H1 (cell line): Measurements from ENCODE around the gene CFAP157. TPM values are rescaled to one million over a fixed set of nuclear protein-coding genes. Genes with fewer than 3 reads are reported as not detected.

ENCODE experiments used
- ATF2 ChIP-seq: IDR thresholded peaks from 2 replicates; pipeline ENCODE4 v1.6.1; 2012; ENCODE audit warnings: low read length, inconsistent platforms
- GABPA ChIP-seq: IDR thresholded peaks from 2 replicates; pipeline ENCODE4 v1.6.1; 2011; ENCODE audit warnings: mild to moderate bottlenecking, low read length, moderate library complexity, borderline replicate concordance; ENCODE audit not compliant: insufficient read depth
- GTF2F1 ChIP-seq: IDR thresholded peaks from 2 replicates; pipeline ENCODE4 v1.6.1; 2012; ENCODE audit warnings: low read depth, low read length, improper control_type of control experiment, borderline replicate concordance
- HDAC6 ChIP-seq: IDR thresholded peaks from one replicate; pipeline ENCODE4 v1.7.1; 2012; ENCODE audit warnings: low read depth, mild to moderate bottlenecking, inconsistent platforms, low read length, moderate library complexity
- JUN ChIP-seq: IDR thresholded peaks from 2 replicates; pipeline ENCODE4 v1.6.1; 2011; ENCODE audit warnings: low read depth, mild to moderate bottlenecking, improper control_type of control experiment, low read length
- JUND ChIP-seq: IDR thresholded peaks from 2 replicates; pipeline ENCODE4 v1.6.1; 2011; ENCODE audit warnings: mild to moderate bottlenecking, improper control_type of control experiment, low read length
- KDM1A ChIP-seq: fragments of 200-600, 300-600 bp; sonication (generic); IDR thresholded peaks from 2 replicates; pipeline ENCODE4 v1.7.1; 2016; ENCODE audit warnings: mild to moderate bottlenecking, low read length, borderline replicate concordance
- MAFK ChIP-seq: IDR thresholded peaks from 2 replicates; pipeline ENCODE4 v1.6.1; 2012; ENCODE audit warnings: low read depth, mild to moderate bottlenecking, improper control_type of control experiment, low read length
- POLR2A ChIP-seq, 2 experiments: IDR thresholded peaks; 1 replicate in 1 of 2; 2 replicates in 1 of 2; pipeline ENCODE4 v1.6.1; 2011; ENCODE audit warnings: low read depth in 2 of 2, low read length in 2 of 2, mild to moderate bottlenecking in 2 of 2; ENCODE audit errors: control extremely low read depth in 1 of 2
- POLR2AphosphoS5 ChIP-seq: IDR thresholded peaks from 2 replicates; pipeline ENCODE4 v1.6.1; 2011; ENCODE audit warnings: low read depth, low read length
- POU5F1 ChIP-seq: IDR thresholded peaks from 2 replicates; pipeline ENCODE4 v1.6.1; 2011; ENCODE audit warnings: low read depth, mild to moderate bottlenecking, low read length, moderate library complexity
- RBBP5 ChIP-seq: IDR thresholded peaks from 2 replicates; pipeline ENCODE4 v1.7.1; 2012; ENCODE audit warnings: low read depth, mild to moderate bottlenecking, inconsistent platforms, low read length, moderate library complexity, borderline replicate concordance
- RNF2 ChIP-seq: fragments of 200-900, 300-1000 bp; sonication (generic); IDR thresholded peaks from 2 replicates; pipeline ENCODE4 v1.7.1; 2016; ENCODE audit warnings: borderline replicate concordance, low read depth, mild to moderate bottlenecking, antibody characterized with exemption, low read length; ENCODE audit not compliant: poor library complexity, severe bottlenecking; ENCODE audit errors: missing control alignments
- RXRA ChIP-seq: IDR thresholded peaks from 2 replicates; pipeline ENCODE4 v1.6.1; 2011; ENCODE audit warnings: low read depth, mild to moderate bottlenecking, low read length, moderate library complexity; ENCODE audit not compliant: insufficient read depth
- SIN3A ChIP-seq, 2 experiments: IDR thresholded peaks in 1 of 2; conservative IDR thresholded peaks in 1 of 2; 2 replicates each; pipeline ENCODE4 v1.6.1; 2011 to 2012; ENCODE audit warnings: low read length in 2 of 2, improper control_type of control experiment in 1 of 2, low read depth in 1 of 2, mild to moderate bottlenecking in 1 of 2
- SIX5 ChIP-seq: IDR thresholded peaks from 2 replicates; pipeline ENCODE4 v1.6.1; 2011; ENCODE audit warnings: mild to moderate bottlenecking, low read depth, low read length
- SP1 ChIP-seq: IDR thresholded peaks from 2 replicates; pipeline ENCODE4 v1.6.1; 2011; ENCODE audit warnings: low read depth, low read length
- SP4 ChIP-seq: IDR thresholded peaks from 2 replicates; pipeline ENCODE4 v1.6.1; 2012; ENCODE audit warnings: low read length, inconsistent platforms
- TAF7 ChIP-seq: optimal IDR thresholded peaks from 2 replicates; pipeline ENCODE3; 2011; ENCODE audit warnings: low read depth, mild to moderate bottlenecking, inconsistent platforms, low read length, moderate library complexity, borderline replicate concordance
- TBP ChIP-seq: IDR thresholded peaks from 2 replicates; pipeline ENCODE4 v1.6.1; 2011; ENCODE audit warnings: low read depth, low read length, improper control_type of control experiment
- YY1 ChIP-seq: IDR thresholded peaks from 2 replicates; pipeline ENCODE4 v1.6.1; 2011; ENCODE audit warnings: low read depth, mild to moderate bottlenecking, low read length
- ZNF274 ChIP-seq: IDR thresholded peaks from 2 replicates; pipeline ENCODE4 v1.7.0; 2012; ENCODE audit warnings: low read length, borderline replicate concordance; ENCODE audit errors: extremely low read depth
- polyA plus RNA-seq, 7 experiments: library from polyadenylated mRNA; depleted of rRNA in 3 of 7; stranded (reverse) in 5 of 7; unstranded in 2 of 7; fragments of >200 nt in 5 of 7; fragments of 200-250 nt in 2 of 7; gene quantifications; 1 replicate in 5 of 7; 2 replicates in 1 of 7; 4 replicates in 1 of 7; pipeline versions ENCODE4 v1.2.1 to v1.2.3, GENCODE V29; 2011 to 2013; ENCODE audit warnings: missing spikeins in 2 of 7, mixed read lengths in 2 of 7
- total RNA-seq: library from RNA; stranded (reverse); fragmentation: NEBNext Ultra II Directional; extraction: Animal tissue kit (Norgen Biotek cat#: 25700); gene quantifications from 2 replicates; pipeline ENCODE4 v1.2.1, GENCODE V29; 2021
- TF ChIP-seq, protein P1 (sequence below): IDR thresholded peaks from 2 replicates; pipeline ENCODE4 v1.6.1; 2012; ENCODE audit warnings: inconsistent platforms

CFAP157 gene
- total and polyA plus RNA-seq, 2 of the 8 experiments (the other 6 are each of a cell fraction or from before 2014, with no cell fraction given): not detected

DNA sequence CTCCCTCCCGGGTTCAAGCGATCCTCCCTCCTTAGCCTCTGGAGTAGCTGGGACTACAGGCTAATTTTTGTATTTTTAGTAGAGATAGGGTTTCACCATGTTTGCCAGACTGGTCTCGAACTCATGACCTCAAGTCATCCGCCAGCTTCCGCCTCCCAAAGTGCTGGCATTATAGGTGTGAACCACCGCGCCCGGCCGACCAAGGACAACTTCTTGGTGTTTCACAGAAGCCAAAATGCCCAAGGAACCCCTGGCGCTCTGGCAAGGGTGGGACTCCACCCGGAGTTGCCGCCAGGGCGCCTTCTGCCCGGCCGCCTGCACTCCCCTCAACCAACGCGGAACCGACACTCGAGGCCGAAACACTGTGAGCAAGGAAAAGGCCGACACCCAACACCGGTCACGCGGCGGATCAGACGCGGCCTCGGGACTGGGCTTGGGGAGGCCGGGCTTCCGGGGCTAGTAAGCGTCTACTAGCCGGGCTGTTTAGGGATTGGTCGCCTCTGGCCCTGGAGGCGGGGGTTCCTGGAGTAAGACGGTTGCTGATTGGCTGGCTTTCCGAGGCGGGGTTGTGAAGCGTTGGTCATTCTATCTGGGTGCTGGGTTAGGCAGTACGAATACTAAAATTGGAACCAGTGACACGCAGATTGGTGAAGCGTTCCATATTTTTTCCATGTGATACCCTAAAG is 7.7 kb upstream of the CFAP157 start (continued):
- TF ChIP-seq ATF2 (no peak), POLR2AphosphoS5 (peak; percentile 73), GTF2F1 (no peak), ZNF274 (no peak), HDAC6 (no peak), SIN3A (conservative IDR thresholded peaks at IDR 0.05 in 1 of 2, IDR thresholded peaks at IDR 0.05 in 1 of 2; ENCODE audit: low read depth in 1 of 2, low read length in 2 of 2) (no peak), JUN (no peak), SIX5 (no peak), MAFK (no peak), POU5F1 (no peak), RXRA (no peak), RBBP5 (no peak), GABPA (no peak), KDM1A (peak; percentile 62; the same call in 1 of the 2 replicates), TBP (peak; percentile 55; the same call in 1 of the 2 replicates), YY1 (no peak), SP1 (peak; percentile 88), TAF7 (no peak), POLR2A (IDR thresholded peaks at IDR 0.05; ENCODE audit: control extremely low read depth in 1 of 2, low read depth in 2 of 2, low read length in 2 of 2) (peak in 1 of 2 experiments; percentile 68; a peak in 2 of 3 replicates), JUND (no peak), SP4 (peak; percentile 51; the same call in 1 of the 2 replicates), RNF2 (no peak)
- TF ChIP-seq, protein P1, sequence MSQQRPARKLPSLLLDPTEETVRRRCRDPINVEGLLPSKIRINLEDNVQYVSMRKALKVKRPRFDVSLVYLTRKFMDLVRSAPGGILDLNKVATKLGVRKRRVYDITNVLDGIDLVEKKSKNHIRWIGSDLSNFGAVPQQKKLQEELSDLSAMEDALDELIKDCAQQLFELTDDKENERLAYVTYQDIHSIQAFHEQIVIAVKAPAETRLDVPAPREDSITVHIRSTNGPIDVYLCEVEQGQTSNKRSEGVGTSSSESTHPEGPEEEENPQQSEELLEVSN: peak; percentile 85
